ENCODE measurements around the gene CALM3.
"Not testable (repeated sequence)": the region's sequence is repeated elsewhere in the genome, so short reads cannot be mapped to it uniquely, and the experiment has no call there.

Gene CALM3

GRCh38 chr19:46614114-46614722 lies 13.1 kb downstream of the CALM3 start:
- FAIRE-seq (no peak), DNase-seq (ENCODE audit: low spot score) (peak; percentile 30)

DNA sequence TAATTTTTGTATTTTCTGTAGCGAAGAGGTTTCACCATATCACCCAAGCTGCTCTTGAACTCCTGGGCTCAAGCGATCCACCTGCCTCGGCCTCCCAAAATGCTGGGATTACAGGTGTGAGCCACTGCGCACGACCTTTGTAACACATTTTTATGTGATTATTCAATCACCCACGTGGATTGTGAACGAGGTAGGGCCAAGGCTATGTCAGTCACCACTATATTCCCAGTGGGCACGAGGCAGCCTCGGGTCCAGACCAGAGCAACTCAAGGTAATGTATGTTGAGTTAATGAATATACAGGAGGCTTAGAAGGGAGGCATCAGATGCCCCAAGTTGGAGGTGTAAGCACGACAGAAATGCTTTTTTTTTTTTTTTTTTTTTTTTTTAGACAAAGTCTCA lies 14.8 kb downstream of the CALM3 start:
- DNase-seq (ENCODE audit: low spot score): no peak

DNA sequence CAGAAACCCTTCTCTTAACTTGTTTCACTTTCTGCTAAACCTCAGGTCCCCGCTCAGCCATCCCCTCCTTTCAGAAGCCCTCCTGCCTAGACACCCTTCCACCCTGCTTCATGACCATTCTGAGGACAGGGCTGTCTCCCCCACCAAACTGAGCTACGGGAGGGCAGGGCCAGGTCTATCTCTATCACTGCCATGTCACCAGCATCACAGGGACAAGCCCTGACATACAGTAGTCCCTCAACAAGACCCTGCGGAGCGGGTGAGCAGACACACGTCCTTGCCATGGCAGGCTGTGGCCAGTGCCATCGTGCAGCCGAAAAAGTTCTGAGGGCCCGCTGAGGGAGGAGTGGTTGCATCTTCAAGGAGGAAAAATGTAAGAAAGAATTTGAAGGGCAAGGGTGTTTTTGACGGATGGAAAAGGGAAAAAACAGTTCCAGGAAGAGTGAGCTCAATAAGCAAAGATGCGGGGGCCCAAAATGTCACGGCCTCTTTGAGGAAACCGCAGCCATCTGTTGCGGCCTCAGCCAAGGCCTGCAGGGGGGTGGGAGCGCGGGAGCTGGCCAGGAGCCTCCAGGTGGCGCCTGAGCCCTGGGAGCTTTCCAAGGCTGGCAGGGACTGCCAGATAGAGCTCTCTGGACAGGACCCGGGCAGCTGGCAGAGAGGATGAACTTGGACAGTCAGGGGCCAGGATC lies 15.6 kb downstream of the CALM3 start:
- FAIRE-seq (no peak), DNase-seq (ENCODE audit: low spot score) (peak; percentile 4)

More for the DNA sequence above, 14.8 kb downstream of the CALM3 start:
- no peak for FAIRE-seq

GRCh38 chr19:46617601-46618000 lies 16.5 kb downstream of the CALM3 start:
- no peak for DNase-seq (ENCODE audit: low spot score)
- no peak for FAIRE-seq

DNA sequence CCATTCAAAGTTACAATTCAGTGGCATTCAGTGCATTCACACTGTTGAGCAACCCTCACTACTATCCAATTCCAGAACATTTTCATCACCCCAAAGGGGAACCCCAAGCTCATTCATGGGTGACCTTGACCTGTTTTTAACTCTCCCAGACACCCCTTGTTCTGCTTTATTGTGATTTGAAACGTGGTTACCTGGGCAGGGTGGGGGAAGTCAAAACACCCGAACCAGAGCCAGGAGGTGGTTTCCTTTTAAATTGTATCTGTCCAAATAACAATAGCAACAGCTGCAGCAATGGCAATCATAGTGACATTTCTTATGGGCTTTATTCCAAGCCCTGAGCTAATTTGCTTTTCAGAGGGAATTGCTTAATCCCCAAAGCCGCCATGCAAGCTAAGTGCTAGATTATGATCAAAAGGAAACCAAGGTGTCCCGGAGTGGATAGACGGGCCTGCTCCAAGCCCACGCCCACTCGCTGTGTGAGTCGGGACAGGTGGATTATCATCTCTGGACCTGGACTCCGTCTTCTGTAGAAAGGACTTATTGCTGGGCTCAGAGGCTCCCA lies 17.6 kb downstream of the CALM3 start:
- DNase-seq (ENCODE audit: low spot score): no peak

GRCh38 chr19:46620267-46620666 lies 19.1 kb downstream of the CALM3 start:
- DNase-seq (ENCODE audit: low spot score) (no peak), FAIRE-seq (no peak)

More for the DNA sequence above, 17.6 kb downstream of the CALM3 start:
- FAIRE-seq: no peak

DNA sequence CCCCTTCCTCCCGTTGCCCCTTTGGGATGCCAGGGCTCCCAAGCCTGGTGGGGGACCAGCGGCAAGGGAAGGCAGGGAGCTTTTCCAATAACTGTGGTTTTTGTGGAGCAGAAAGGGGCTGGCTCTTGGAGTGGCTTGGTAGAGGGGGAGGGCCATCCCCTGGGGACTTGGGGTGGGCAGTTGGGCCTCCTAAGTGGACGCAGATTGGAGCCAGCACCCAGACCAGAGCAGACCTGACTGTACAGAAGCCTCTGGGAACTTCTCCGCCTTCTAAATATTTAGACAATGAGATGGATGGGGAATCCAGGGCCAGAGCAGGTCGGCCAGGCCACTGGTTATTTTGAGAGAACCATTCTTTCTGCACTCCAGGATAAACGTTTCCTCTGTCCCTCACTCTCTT lies 19.6 kb downstream of the CALM3 start:
- DNase-seq (ENCODE audit: low spot score) (no peak), FAIRE-seq (no peak)

DNA sequence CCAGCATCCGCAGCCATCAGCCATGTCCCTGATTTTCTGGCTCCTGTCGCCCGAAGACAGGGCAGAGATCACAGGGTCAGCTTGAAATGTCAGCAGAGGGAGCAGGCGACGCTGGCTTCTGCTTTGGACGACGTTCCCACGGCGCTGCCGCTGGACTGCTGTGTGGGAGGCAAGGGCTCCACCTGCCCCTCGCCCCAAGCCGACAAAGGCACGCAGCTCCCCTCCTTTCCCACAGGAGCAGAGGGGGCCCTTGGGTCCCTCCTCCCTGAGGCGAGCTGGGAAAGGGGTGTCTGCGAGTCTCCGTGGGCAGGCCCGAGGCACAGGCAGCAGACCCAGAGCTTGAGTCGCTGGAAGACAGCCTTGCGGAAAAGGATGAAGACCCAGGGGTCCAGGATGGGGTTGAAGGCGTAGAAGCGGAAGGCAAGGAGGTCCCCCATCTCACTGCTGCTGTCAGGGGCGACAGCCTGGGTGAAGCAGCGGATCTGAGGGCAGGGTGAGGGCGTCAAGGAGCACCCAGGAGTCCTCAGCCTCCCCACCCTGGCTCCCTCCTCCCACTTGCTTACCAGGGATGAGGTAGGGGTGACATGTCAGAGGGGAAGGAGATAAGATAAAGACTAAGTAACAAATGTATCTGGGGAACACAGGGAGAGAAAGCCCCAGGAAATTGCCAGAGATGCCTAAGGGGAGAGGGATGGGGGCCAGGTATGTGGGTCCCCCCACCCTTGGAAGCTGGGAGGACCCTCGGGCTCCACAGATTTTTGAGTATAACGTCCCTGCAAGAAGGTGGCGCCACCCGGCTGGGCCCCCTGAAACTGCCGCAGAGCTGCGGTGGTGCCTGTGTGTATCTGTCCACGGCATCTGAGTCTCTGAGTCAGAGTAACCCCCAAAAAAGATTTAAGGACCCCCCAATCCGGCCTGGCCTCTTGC lies 20.3 kb downstream of the CALM3 start:
- DNase-seq (ENCODE audit: low spot score) (no peak), FAIRE-seq (no peak)

- DNase-seq (ENCODE audit: low spot score): no peak
- no peak for FAIRE-seq
These were observed 21.0 kb downstream of the CALM3 start for GRCh38 chr19:46622118-46622446.

- DNase-seq (ENCODE audit: low spot score): no peak
- no peak for FAIRE-seq
These were observed 22.9 kb downstream of the CALM3 start for GRCh38 chr19:46623915-46624502.

DNA sequence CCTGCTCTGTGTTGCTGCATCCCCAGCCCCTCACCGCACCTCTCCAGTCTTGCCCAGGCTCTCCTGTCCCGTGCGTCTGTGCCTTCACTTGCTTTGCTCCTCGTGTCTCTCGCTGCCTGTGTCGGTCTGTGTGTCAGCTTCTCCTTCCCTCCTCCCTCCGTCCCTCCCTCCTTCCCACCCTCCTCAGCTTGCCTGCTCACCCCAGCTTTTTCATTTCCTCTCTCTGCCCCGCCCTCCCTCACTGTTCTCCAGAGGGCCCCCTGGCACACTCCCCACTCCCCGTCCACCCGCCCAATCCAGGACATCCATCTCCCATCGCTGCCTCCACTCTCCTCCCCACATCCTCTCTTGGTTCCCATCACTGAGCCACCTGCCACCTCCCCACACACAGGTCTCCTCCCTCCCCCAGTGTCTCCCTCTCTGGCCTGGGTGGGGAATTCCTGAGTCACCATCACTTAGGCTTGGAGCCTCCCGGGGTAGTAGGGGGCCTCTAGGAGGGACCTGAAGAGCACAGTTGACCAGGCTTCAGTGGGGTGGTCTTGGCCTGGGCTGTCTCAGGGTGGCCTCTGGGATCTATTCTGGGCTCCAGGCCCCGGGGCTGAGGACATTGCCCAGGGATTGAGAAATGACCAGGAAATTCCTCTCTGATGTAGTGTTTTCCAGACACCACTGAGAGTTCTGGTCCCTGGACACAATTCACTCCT lies 24.0 kb downstream of the CALM3 start, which contains the start of gene PTGIR:
TSS of gene PTGIR (minus strand) at position 132 of the 704 bp plus-strand sequence. CDS start 864 bp downstream, outside the sequence.
- no peak for FAIRE-seq
- no peak for DNase-seq (ENCODE audit: low spot score)

GRCh38 chr19:46625731-46626130 lies 24.6 kb downstream of the CALM3 start:
- DNase-seq (ENCODE audit: low spot score) (no peak), FAIRE-seq (no peak)

GRCh38 chr19:46626446-46626845 lies 25.3 kb downstream of the CALM3 start:
- FAIRE-seq (no peak), DNase-seq (ENCODE audit: low spot score) (no peak)

- not testable (repeated sequence) for FAIRE-seq
These were observed 27.8 kb downstream of the CALM3 start for GRCh38 chr19:46628970-46629369.

GRCh38 chr19:46629546-46630025 lies 28.5 kb downstream of the CALM3 start:
- FAIRE-seq (no peak), DNase-seq (ENCODE audit: low spot score) (no peak)

More at GRCh38 chr19:46628970-46629369, 27.8 kb downstream of the CALM3 start:
- not testable (repeated sequence) for DNase-seq (ENCODE audit: low spot score)

GRCh38 chr19:46630586-46631205 lies 29.6 kb downstream of the CALM3 start:
- FAIRE-seq (no peak), DNase-seq (ENCODE audit: low spot score) (no peak)

DNA sequence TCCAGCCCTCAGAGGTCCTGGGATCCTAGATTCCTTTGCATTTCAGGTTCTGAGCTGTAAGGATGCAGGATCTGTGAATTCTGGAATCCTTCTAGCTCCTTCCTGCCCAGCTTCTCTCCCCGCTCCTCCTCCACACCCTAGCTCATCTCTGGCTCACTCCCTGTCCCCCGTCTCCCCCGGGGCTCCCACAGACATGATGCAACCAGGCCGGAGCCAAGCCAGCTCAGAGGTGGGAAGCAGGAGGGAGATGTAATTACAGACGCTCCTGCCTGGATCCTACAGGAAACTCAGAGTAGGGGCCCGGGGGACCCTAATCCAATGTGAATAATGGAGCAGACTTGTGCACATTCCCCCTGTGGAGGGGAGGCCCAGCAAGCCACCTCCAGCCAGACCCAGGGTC lies 30.4 kb downstream of the CALM3 start:
- DNase-seq (ENCODE audit: low spot score) (no peak), FAIRE-seq (no peak)

DNA sequence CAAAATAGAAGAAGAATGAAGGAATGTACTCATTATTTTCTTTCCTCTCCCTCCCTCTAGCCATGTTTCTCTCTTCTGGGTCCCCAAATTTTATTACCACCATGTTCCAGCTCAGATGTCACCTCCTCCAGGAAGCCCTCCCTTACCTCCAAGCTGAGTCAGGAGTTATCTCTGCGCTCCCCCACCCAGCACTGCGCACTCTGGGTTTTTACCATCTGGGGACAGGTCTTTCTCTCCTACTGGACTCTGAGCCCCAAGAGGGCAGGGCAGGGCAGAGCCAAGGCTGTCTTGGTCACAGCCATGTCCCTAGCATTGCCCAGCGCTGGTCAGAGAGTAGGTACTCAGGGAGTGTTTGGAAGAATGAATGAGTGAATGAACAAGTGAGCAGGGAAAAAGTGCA lies 32.0 kb downstream of the CALM3 start:
- DNase-seq (ENCODE audit: low spot score) (no peak), FAIRE-seq (no peak)

- DNase-seq (ENCODE audit: low spot score) (peak; percentile 31), FAIRE-seq (no peak)
These were observed 33.0 kb downstream of the CALM3 start for GRCh38 chr19:46634045-46634655.

Data from RCC 7860 (cell line).